Upper lobe of left lung (tissue), 6 donors: Measurements from ENCODE around the gene FNDC3B. TPM values are rescaled to one million over a fixed set of nuclear protein-coding genes. Genes with fewer than 3 reads are reported as not detected.

Source experiments
- ATAC-seq, 2 donors: fragments of 200-7000 bp; cut with Tn5 transposase; one replicate each; pipeline ENCODE4 v1.9.1; 2022; ENCODE audit warnings: mild to moderate bottlenecking in 2 of 2, moderate library complexity in 2 of 2; ENCODE audit not compliant: low FRiP score in 2 of 2
- DNase-seq, 2 donors: peaks; one replicate each; pipeline ENCODE4 v3.0.0-alpha.2; 2019 to 2020
- H3K27ac ChIP-seq, 4 donors: fragments of 200-600 bp; sonication (generic); one replicate each; pipeline ENCODE4 v1.5.1; 2016 to 2019
- H3K27me3 ChIP-seq, 4 donors: fragments of 200-600 bp; sonication (generic); one replicate each; pipeline ENCODE4 v1.5.1; 2017 to 2019
- H3K36me3 ChIP-seq, 4 donors: fragments of 200-600 bp; sonication (generic); one replicate each; pipeline ENCODE4 v1.5.1; 2016 to 2019
- H3K4me1 ChIP-seq, 4 donors: fragments of 200-600 bp; sonication (generic); one replicate each; pipeline ENCODE4 v1.5.1; 2018 to 2019
- H3K4me3 ChIP-seq, 4 donors: fragments of 200-600 bp; sonication (generic); one replicate each; pipeline ENCODE4 v1.5.1; 2017 to 2019; ENCODE audit warnings: mild to moderate bottlenecking in 2 of 4, moderate library complexity in 1 of 4
- H3K9me3 ChIP-seq, 4 donors: fragments of 200-600 bp; sonication (generic); one replicate each; pipeline ENCODE4 v1.5.1; 2018 to 2019
- CTCF ChIP-seq, 6 experiments: fragments of 450-650 bp in 4 of 6; fragments of 200-600 bp in 2 of 6; sonication (generic) in 2 of 6; IDR thresholded peaks; one replicate each; pipeline ENCODE4 v1.5.1; 2016 to 2019; ENCODE audit warnings: antibody characterized with exemption in 6 of 6
- EP300 ChIP-seq, 4 donors: sonication (generic); formaldehyde crosslinking; IDR thresholded peaks; one replicate each; pipeline ENCODE4 v1.5.1; 2017; ENCODE audit warnings: antibody characterized with exemption in 4 of 4, control low read depth in 2 of 4
- POLR2A ChIP-seq, 4 donors: fragments of 450-650 bp; IDR thresholded peaks; one replicate each; pipeline ENCODE4 v1.5.1; 2016 to 2017; ENCODE audit warnings: antibody characterized with exemption in 4 of 4, mild to moderate bottlenecking in 2 of 4
- POLR2AphosphoS5 ChIP-seq, 2 donors: sonication (generic); formaldehyde crosslinking; IDR thresholded peaks; one replicate each; pipeline ENCODE4 v1.5.1; 2017; ENCODE audit warnings: antibody characterized with exemption in 2 of 2
- WGBS, 2 donors: methylation state at CpG; one replicate each; pipeline ENCODE4 v1.1.5; 2017 to 2018; 5-methylcytosine and 5-hydroxymethylcytosine counted together
- total RNA-seq, 6 donors: library from RNA; depleted of rRNA in 4 of 6; stranded (reverse); fragments of >200 nt in 4 of 6; gene quantifications; one replicate each; pipeline versions ENCODE4 v1.1.0 to v1.2.1, GENCODE V29; 2016 to 2021
- donor health status: DM: no; HTN: no; CAD: no; lungs with moderate emphysema.
- donor health status: DM: no; HTN: yes; CAD: no; lungs with severe emphysema.

Gene FNDC3B
- total RNA-seq, 6 donors from 2014 or later, result 73.3 to 167 (median 119) TPM

DNA sequence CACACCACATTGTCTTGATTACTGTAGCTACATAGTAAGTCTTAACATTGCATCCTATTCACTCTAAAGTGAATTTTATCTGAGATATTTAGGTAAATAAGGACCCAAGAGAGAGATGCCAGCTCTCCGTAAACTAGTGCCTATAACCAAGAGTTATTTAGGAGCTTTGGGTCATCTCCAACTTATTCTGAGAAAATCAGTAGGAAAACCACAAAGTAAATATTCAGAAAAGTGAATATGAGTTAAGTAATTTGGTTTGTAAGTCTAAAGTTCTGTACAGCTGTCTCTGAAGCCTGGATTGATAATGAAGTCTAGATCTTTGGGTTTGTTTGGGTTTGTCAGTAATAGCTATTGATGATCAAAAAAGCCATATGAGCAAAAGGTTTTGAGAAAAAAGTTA is 120.0 kb downstream of the FNDC3B start:
- H3K4me3 ChIP-seq, result no peak overlapping the region
- 57 to 75% methylated on average over 1 of the region's 1 CpG for WGBS, 2 donors
- peak overlapping the region in 2 of 4 donors; percentile 45 to 57 for H3K27ac ChIP-seq
- no peak for DNase-seq
- no peak for TF ChIP-seq POLR2A (IDR thresholded peaks at IDR 0.05)
- TF ChIP-seq CTCF (IDR thresholded peaks at IDR 0.05), result no peak
- TF ChIP-seq POLR2AphosphoS5 (IDR thresholded peaks at IDR 0.05), result no peak
- no peak for TF ChIP-seq EP300 (IDR thresholded peaks at IDR 0.05)
- H3K36me3 ChIP-seq, result no peaks in the 10 kb centered on the region
- peaks cover 29 to 41% (median 32%) of the 10 kb centered on the region in 4 donors for H3K4me1 ChIP-seq
- no peaks in the 10 kb centered on the region for H3K9me3 ChIP-seq
- no peaks in the 10 kb centered on the region for H3K27me3 ChIP-seq
- ATAC-seq, result no peak

DNA sequence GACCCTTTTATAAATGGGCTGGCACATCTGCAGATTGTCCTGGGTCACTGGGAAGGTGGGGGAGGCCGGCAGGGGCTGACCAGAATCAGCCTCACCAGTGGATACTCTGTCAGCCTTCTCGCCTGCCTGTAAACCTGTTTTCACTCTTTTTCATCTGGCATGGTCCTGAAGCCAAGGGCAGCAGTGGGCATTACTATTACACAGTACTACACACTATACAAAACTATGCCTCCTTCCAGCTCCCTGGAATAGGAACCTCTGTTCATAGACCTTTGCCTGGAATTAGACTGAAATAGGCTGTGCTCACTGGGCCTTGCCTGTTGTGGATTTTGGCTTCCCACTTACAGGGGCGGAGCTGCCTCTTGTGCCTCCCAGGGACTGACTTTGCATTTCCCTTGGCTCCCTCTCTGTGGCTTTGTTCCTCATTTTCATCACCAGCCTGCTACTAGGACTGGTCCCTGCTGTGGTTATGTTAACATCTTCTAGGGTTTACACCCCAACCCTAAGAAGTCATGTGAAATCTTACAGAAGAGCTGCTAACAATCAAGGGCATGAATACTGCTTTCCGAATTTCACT is 120.7 kb downstream of the FNDC3B start:
- Histone ChIP-seq H3K36me3 (no peaks in the 10 kb centered on the region), H3K27ac (peak overlapping the region in 2 of 4 donors; percentile 45 to 57), H3K4me1 (peaks cover 27 to 34% (median 30%) of the 10 kb centered on the region in 4 donors), H3K27me3 (no peaks in the 10 kb centered on the region), H3K9me3 (no peaks in the 10 kb centered on the region), H3K4me3 (no peak overlapping the region)
- WGBS, 2 donors, result 68 to 69% methylated on average over 4 of the region's 4 CpGs
- peak; percentile 55 to 87 for ATAC-seq
- TF ChIP-seq EP300 (IDR thresholded peaks at IDR 0.05) (no peak), POLR2A (IDR thresholded peaks at IDR 0.05) (peak in 1 of 4 donors; percentile 16), CTCF (IDR thresholded peaks at IDR 0.05) (no peak), POLR2AphosphoS5 (IDR thresholded peaks at IDR 0.05) (peak in 1 of 2 donors; percentile 27)
- peak in 1 of 2 donors; percentile 80 for DNase-seq

DNA sequence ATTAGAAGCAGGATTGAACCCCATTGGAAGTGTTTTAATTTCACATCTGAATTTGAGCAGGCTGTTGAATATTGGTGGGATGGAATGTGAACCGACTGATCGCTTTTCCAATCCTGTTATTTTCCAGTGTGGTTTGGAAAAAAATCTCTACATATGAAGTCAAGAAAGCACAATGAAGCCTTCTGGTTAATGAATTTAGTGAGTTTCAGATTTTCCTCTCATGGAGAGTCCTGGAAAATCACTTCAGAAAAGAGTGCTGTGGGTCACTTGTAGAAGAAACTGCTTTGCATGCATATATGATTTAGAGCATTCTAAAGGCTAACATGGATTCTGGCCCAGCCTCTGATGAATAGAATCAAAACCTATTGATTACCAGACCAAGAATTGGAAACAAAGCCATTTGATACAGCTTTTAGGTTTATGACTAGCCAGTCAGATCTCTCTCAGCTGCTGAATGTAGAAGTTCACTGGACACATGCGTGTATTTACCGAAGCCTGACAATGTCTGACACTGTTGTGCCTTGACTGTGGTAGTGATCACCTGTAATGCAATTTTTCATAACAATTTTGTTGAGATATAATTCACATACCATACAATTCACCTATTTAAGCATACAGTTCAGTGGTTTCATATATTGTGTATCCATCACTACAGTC is 121.9 kb downstream of the FNDC3B start:
- Histone ChIP-seq H3K27me3 (no peaks in the 10 kb centered on the region), H3K36me3 (no peaks in the 10 kb centered on the region), H3K27ac (no peak overlapping the region), H3K4me3 (no peak overlapping the region), H3K4me1 (peaks cover 16 to 22% (median 21%) of the 10 kb centered on the region in 4 donors), H3K9me3 (no peaks in the 10 kb centered on the region)
- DNase-seq, result no peak
- no peak for ATAC-seq
- no peak for TF ChIP-seq EP300 (IDR thresholded peaks at IDR 0.05)
- no peak for TF ChIP-seq POLR2A (IDR thresholded peaks at IDR 0.05)
- TF ChIP-seq POLR2AphosphoS5 (IDR thresholded peaks at IDR 0.05), result no peak
- TF ChIP-seq CTCF (IDR thresholded peaks at IDR 0.05), result no peak
- WGBS, 2 donors, result 95 to 96% methylated on average over 4 of the region's 4 CpGs

DNA sequence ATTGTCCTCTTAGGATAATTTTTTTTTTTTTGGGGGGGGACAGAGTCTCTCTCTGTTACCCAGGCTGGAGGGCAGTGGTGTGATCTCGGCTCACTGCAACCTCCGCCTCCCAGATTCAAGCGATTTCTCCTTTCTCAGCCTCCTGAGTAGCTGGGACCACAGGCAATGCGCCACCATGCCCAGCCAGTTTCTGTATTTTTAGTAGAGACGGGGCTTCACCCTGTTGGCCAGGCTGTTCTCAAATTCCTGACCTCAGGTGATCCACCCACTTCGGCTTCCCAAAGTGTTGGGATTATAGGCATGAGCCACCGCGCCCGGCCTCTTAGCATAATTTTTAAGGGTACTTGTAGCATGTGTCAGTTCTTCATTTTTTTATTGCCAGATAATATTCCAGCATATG is 122.6 kb downstream of the FNDC3B start:
- no peaks in the 10 kb centered on the region for H3K9me3 ChIP-seq
- ATAC-seq (no peak), DNase-seq (no peak)
- no peak for TF ChIP-seq POLR2A (IDR thresholded peaks at IDR 0.05)
- no peak for TF ChIP-seq EP300 (IDR thresholded peaks at IDR 0.05)
- peaks cover 9 to 21% (median 18%) of the 10 kb centered on the region in 4 donors for H3K4me1 ChIP-seq
- H3K36me3 ChIP-seq, result no peaks in the 10 kb centered on the region
- H3K4me3 ChIP-seq, result no peak overlapping the region
- H3K27me3 ChIP-seq, result no peaks in the 10 kb centered on the region
- 91 to 94% methylated on average over 9 of the region's 9 CpGs for WGBS, 2 donors
- no peak overlapping the region for H3K27ac ChIP-seq

DNA sequence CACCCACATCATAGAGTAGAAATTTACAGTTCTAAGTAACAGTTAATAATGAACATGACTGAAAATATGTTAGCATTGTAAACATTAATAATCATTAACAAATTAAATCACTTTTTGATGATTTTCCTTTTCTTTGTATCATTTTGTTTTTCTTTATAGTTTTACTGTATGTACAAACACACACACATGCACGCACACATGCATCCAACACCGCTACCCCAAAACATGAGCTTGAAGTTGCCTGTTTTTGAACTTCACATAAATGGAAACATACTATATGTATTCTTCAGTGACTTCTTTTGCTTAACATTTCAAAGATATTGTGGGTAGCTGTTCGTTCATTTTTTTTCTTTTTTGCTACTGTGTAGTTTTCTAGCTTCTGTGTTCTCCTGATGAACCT is 123.9 kb downstream of the FNDC3B start:
- no peak for TF ChIP-seq EP300 (IDR thresholded peaks at IDR 0.05)
- no peak for TF ChIP-seq POLR2A (IDR thresholded peaks at IDR 0.05)
- no peak for TF ChIP-seq CTCF (IDR thresholded peaks at IDR 0.05)
- no peak for TF ChIP-seq POLR2AphosphoS5 (IDR thresholded peaks at IDR 0.05)
- Histone ChIP-seq H3K4me1 (peaks cover 9 to 21% (median 18%) of the 10 kb centered on the region in 4 donors), H3K4me3 (no peak overlapping the region), H3K27ac (no peak overlapping the region), H3K36me3 (no peaks in the 10 kb centered on the region), H3K27me3 (no peaks in the 10 kb centered on the region), H3K9me3 (no peaks in the 10 kb centered on the region)
- WGBS, 2 donors, result 94 to 97% methylated on average over 3 of the region's 3 CpGs
- ATAC-seq (no peak), DNase-seq (no peak)
